ENCODE data around the gene NUPR1. TPM values are rescaled to one million over a fixed set of nuclear protein-coding genes. Genes with fewer than 3 reads are reported as not detected.
A peak's percentile ranks its signal among the peaks of the same experiment; 100 is the strongest.

The NUPR1 gene
- total and polyA plus RNA-seq, 2 of the 13 experiments (the other 11 are each of a cell fraction or from before 2014, with no cell fraction given) = 18.0 to 25.6 TPM

DNA sequence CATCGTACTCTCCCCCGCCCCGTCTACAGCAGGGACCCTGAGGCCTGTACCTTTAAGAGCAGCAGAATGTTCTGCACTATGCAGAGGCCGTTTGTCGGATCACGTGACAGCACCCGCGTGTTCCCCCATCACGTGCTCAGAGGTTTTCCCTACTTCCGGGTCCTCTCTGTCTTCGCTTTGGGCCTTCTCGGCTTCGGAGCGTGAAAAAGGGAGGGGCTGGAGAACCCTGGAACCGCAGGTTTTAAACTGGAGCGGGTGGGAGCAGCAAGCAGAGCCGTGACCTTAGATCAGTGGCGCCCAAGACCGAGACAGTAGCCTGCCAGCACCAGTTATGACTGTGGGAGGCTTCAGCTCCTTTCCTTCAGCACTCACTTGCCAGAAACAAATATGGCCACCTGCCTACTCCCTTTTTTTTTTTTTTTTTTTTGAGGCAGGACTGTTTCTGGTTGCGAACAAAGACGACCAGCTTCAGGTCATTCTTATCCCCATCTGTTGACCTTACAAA, 46.8 kb downstream of the NUPR1 start, which contains the start of gene CLN3 (continued):
- TF ChIP-seq, protein P1, sequence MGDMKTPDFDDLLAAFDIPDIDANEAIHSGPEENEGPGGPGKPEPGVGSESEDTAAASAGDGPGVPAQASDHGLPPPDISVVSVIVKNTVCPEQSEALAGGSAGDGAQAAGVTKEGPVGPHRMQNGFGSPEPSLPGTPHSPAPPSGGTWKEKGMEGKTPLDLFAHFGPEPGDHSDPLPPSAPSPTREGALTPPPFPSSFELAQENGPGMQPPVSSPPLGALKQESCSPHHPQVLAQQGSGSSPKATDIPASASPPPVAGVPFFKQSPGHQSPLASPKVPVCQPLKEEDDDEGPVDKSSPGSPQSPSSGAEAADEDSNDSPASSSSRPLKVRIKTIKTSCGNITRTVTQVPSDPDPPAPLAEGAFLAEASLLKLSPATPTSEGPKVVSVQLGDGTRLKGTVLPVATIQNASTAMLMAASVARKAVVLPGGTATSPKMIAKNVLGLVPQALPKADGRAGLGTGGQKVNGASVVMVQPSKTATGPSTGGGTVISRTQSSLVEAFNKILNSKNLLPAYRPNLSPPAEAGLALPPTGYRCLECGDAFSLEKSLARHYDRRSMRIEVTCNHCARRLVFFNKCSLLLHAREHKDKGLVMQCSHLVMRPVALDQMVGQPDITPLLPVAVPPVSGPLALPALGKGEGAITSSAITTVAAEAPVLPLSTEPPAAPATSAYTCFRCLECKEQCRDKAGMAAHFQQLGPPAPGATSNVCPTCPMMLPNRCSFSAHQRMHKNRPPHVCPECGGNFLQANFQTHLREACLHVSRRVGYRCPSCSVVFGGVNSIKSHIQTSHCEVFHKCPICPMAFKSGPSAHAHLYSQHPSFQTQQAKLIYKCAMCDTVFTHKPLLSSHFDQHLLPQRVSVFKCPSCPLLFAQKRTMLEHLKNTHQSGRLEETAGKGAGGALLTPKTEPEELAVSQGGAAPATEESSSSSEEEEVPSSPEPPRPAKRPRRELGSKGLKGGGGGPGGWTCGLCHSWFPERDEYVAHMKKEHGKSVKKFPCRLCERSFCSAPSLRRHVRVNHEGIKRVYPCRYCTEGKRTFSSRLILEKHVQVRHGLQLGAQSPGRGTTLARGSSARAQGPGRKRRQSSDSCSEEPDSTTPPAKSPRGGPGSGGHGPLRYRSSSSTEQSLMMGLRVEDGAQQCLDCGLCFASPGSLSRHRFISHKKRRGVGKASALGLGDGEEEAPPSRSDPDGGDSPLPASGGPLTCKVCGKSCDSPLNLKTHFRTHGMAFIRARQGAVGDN (CRISPR knock-in tag; IDR thresholded peaks at IDR 0.05) = peak; percentile 90
- TF ChIP-seq SUZ12 (IDR thresholded peaks at IDR 0.05; ENCODE audit: low read depth, low read length) = no peak
- TF ChIP-seq, protein P2, sequence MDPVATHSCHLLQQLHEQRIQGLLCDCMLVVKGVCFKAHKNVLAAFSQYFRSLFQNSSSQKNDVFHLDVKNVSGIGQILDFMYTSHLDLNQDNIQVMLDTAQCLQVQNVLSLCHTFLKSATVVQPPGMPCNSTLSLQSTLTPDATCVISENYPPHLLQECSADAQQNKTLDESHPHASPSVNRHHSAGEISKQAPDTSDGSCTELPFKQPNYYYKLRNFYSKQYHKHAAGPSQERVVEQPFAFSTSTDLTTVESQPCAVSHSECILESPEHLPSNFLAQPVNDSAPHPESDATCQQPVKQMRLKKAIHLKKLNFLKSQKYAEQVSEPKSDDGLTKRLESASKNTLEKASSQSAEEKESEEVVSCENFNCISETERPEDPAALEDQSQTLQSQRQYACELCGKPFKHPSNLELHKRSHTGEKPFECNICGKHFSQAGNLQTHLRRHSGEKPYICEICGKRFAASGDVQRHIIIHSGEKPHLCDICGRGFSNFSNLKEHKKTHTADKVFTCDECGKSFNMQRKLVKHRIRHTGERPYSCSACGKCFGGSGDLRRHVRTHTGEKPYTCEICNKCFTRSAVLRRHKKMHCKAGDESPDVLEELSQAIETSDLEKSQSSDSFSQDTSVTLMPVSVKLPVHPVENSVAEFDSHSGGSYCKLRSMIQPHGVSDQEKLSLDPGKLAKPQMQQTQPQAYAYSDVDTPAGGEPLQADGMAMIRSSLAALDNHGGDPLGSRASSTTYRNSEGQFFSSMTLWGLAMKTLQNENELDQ (CRISPR knock-in tag; IDR thresholded peaks at IDR 0.05; ENCODE audit: borderline replicate concordance) = no peak
- TF ChIP-seq, protein P3, sequence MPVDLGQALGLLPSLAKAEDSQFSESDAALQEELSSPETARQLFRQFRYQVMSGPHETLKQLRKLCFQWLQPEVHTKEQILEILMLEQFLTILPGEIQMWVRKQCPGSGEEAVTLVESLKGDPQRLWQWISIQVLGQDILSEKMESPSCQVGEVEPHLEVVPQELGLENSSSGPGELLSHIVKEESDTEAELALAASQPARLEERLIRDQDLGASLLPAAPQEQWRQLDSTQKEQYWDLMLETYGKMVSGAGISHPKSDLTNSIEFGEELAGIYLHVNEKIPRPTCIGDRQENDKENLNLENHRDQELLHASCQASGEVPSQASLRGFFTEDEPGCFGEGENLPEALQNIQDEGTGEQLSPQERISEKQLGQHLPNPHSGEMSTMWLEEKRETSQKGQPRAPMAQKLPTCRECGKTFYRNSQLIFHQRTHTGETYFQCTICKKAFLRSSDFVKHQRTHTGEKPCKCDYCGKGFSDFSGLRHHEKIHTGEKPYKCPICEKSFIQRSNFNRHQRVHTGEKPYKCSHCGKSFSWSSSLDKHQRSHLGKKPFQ (CRISPR knock-in tag; IDR thresholded peaks at IDR 0.05; ENCODE audit: insufficient replicate concordance) = peak; percentile 62
- TF ChIP-seq NFIB (CRISPR knock-in tag; IDR thresholded peaks at IDR 0.05; ENCODE audit: borderline replicate concordance) = no peak
- no peak for TF ChIP-seq ZNF256 (CRISPR knock-in tag; conservative IDR thresholded peaks at IDR 0.05)
- TF ChIP-seq ZNF138 (CRISPR knock-in tag; IDR thresholded peaks at IDR 0.05; ENCODE audit: low read depth) = no peak
- TF ChIP-seq, protein P4, sequence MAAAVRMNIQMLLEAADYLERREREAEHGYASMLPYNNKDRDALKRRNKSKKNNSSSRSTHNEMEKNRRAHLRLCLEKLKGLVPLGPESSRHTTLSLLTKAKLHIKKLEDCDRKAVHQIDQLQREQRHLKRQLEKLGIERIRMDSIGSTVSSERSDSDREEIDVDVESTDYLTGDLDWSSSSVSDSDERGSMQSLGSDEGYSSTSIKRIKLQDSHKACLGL (CRISPR knock-in tag; IDR thresholded peaks at IDR 0.05) = no peak
- peak; percentile 88 for TF ChIP-seq DMAP1 (CRISPR knock-in tag; IDR thresholded peaks at IDR 0.05)
- TF ChIP-seq, protein P5, sequence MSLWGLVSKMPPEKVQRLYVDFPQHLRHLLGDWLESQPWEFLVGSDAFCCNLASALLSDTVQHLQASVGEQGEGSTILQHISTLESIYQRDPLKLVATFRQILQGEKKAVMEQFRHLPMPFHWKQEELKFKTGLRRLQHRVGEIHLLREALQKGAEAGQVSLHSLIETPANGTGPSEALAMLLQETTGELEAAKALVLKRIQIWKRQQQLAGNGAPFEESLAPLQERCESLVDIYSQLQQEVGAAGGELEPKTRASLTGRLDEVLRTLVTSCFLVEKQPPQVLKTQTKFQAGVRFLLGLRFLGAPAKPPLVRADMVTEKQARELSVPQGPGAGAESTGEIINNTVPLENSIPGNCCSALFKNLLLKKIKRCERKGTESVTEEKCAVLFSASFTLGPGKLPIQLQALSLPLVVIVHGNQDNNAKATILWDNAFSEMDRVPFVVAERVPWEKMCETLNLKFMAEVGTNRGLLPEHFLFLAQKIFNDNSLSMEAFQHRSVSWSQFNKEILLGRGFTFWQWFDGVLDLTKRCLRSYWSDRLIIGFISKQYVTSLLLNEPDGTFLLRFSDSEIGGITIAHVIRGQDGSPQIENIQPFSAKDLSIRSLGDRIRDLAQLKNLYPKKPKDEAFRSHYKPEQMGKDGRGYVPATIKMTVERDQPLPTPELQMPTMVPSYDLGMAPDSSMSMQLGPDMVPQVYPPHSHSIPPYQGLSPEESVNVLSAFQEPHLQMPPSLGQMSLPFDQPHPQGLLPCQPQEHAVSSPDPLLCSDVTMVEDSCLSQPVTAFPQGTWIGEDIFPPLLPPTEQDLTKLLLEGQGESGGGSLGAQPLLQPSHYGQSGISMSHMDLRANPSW (CRISPR knock-in tag; IDR thresholded peaks at IDR 0.05; ENCODE audit: borderline replicate concordance) = no peak
- TF ChIP-seq, protein P6, sequence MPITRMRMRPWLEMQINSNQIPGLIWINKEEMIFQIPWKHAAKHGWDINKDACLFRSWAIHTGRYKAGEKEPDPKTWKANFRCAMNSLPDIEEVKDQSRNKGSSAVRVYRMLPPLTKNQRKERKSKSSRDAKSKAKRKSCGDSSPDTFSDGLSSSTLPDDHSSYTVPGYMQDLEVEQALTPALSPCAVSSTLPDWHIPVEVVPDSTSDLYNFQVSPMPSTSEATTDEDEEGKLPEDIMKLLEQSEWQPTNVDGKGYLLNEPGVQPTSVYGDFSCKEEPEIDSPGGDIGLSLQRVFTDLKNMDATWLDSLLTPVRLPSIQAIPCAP (CRISPR knock-in tag; IDR thresholded peaks at IDR 0.05; ENCODE audit: low read depth) = no peak
- TF ChIP-seq NAIF1 (CRISPR knock-in tag; IDR thresholded peaks at IDR 0.05; ENCODE audit: borderline replicate concordance) = 0 out of 2 replicates have a peak, but pooled peaks have one; percentile 55
- peak; percentile 40; the same call in 1 of the 2 replicates for TF ChIP-seq MIER3 (CRISPR knock-in tag; IDR thresholded peaks at IDR 0.05; ENCODE audit: borderline replicate concordance)
- no peak for TF ChIP-seq RFXANK (CRISPR knock-in tag; IDR thresholded peaks at IDR 0.05)
- peak; percentile 98 for TF ChIP-seq SAP130 (CRISPR knock-in tag; IDR thresholded peaks at IDR 0.05; ENCODE audit: low read depth)
- no peak for TF ChIP-seq ZNF850 (CRISPR knock-in tag; conservative IDR thresholded peaks at IDR 0.05)
- TF ChIP-seq XRCC5 (optimal IDR thresholded peaks at IDR 0.05; ENCODE audit: low read length) = no peak
- peak; percentile 39; the same call in 1 of the 2 replicates for TF ChIP-seq NCOA2 (CRISPR knock-in tag; IDR thresholded peaks at IDR 0.05)
